Body of pancreas (tissue), 4 donors: ENCODE measurements around the gene ZBTB49.

Experiments
- POLR2A ChIP-seq, 3 donors: fragments of 450-650 bp; IDR thresholded peaks; one replicate each; pipeline ENCODE4 v1.6.1; 2016; ENCODE audit warnings: antibody characterized with exemption in 3 of 3, mild to moderate bottlenecking in 2 of 3
- TF ChIP-seq, protein P1 (sequence below), 7 experiments: fragments of 450-650 bp in 4 of 7; fragments of 200-600 bp in 3 of 7; sonication (generic) in 3 of 7; IDR thresholded peaks; one replicate each; pipeline ENCODE4 v1.5.1; 2016 to 2019; ENCODE audit warnings: antibody characterized with exemption in 7 of 7

GRCh38 chr4:4249866-4250265, 40.2 kb upstream of the ZBTB49 start:
- TF ChIP-seq, protein P1, sequence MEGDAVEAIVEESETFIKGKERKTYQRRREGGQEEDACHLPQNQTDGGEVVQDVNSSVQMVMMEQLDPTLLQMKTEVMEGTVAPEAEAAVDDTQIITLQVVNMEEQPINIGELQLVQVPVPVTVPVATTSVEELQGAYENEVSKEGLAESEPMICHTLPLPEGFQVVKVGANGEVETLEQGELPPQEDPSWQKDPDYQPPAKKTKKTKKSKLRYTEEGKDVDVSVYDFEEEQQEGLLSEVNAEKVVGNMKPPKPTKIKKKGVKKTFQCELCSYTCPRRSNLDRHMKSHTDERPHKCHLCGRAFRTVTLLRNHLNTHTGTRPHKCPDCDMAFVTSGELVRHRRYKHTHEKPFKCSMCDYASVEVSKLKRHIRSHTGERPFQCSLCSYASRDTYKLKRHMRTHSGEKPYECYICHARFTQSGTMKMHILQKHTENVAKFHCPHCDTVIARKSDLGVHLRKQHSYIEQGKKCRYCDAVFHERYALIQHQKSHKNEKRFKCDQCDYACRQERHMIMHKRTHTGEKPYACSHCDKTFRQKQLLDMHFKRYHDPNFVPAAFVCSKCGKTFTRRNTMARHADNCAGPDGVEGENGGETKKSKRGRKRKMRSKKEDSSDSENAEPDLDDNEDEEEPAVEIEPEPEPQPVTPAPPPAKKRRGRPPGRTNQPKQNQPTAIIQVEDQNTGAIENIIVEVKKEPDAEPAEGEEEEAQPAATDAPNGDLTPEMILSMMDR (IDR thresholded peaks at IDR 0.05) = no peak
- no peak for TF ChIP-seq POLR2A (IDR thresholded peaks at IDR 0.05)
